ENCODE measurements around the gene SPDYE17.
"Not testable (repeated sequence)": the region's sequence is repeated elsewhere in the genome, so short reads cannot be mapped to it uniquely, and the experiment has no call there.

GRCh38 chr7:77062557-77062956 is 30.4 kb upstream of the SPDYE17 start, which contains the start of gene SPDYE18:
- TF ChIP-seq SMC3 (IDR thresholded peaks at IDR 0.05; ENCODE audit: low read depth, low read length); FOSL2 (IDR thresholded peaks at IDR 0.05; ENCODE audit: borderline replicate concordance, low read depth); MEF2A (IDR thresholded peaks at IDR 0.05; ENCODE audit: borderline replicate concordance, low read depth); ELF1 (IDR thresholded peaks at IDR 0.05); USF2 (IDR thresholded peaks at IDR 0.05; ENCODE audit: borderline replicate concordance, low read depth, low read length); EP300 (IDR thresholded peaks at IDR 0.05; ENCODE audit: borderline replicate concordance in 1 of 2, low read depth in 1 of 2, low read length in 1 of 2); POLR2AphosphoS5 (IDR thresholded peaks at IDR 0.05; ENCODE audit: low read depth, low read length); FOXJ3 (CRISPR knock-in tag; IDR thresholded peaks at IDR 0.05); YY1 (IDR thresholded peaks at IDR 0.05; ENCODE audit: low read depth): not testable (repeated sequence)
- TF ChIP-seq, protein P1, sequence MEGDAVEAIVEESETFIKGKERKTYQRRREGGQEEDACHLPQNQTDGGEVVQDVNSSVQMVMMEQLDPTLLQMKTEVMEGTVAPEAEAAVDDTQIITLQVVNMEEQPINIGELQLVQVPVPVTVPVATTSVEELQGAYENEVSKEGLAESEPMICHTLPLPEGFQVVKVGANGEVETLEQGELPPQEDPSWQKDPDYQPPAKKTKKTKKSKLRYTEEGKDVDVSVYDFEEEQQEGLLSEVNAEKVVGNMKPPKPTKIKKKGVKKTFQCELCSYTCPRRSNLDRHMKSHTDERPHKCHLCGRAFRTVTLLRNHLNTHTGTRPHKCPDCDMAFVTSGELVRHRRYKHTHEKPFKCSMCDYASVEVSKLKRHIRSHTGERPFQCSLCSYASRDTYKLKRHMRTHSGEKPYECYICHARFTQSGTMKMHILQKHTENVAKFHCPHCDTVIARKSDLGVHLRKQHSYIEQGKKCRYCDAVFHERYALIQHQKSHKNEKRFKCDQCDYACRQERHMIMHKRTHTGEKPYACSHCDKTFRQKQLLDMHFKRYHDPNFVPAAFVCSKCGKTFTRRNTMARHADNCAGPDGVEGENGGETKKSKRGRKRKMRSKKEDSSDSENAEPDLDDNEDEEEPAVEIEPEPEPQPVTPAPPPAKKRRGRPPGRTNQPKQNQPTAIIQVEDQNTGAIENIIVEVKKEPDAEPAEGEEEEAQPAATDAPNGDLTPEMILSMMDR (IDR thresholded peaks at IDR 0.05), result not testable (repeated sequence)
- TF ChIP-seq, protein P2, sequence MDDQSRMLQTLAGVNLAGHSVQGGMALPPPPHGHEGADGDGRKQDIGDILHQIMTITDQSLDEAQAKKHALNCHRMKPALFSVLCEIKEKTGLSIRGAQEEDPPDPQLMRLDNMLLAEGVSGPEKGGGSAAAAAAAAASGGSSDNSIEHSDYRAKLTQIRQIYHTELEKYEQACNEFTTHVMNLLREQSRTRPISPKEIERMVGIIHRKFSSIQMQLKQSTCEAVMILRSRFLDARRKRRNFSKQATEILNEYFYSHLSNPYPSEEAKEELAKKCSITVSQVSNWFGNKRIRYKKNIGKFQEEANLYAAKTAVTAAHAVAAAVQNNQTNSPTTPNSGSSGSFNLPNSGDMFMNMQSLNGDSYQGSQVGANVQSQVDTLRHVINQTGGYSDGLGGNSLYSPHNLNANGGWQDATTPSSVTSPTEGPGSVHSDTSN (IDR thresholded peaks at IDR 0.05), result not testable (repeated sequence)
- TF ChIP-seq, protein P3, sequence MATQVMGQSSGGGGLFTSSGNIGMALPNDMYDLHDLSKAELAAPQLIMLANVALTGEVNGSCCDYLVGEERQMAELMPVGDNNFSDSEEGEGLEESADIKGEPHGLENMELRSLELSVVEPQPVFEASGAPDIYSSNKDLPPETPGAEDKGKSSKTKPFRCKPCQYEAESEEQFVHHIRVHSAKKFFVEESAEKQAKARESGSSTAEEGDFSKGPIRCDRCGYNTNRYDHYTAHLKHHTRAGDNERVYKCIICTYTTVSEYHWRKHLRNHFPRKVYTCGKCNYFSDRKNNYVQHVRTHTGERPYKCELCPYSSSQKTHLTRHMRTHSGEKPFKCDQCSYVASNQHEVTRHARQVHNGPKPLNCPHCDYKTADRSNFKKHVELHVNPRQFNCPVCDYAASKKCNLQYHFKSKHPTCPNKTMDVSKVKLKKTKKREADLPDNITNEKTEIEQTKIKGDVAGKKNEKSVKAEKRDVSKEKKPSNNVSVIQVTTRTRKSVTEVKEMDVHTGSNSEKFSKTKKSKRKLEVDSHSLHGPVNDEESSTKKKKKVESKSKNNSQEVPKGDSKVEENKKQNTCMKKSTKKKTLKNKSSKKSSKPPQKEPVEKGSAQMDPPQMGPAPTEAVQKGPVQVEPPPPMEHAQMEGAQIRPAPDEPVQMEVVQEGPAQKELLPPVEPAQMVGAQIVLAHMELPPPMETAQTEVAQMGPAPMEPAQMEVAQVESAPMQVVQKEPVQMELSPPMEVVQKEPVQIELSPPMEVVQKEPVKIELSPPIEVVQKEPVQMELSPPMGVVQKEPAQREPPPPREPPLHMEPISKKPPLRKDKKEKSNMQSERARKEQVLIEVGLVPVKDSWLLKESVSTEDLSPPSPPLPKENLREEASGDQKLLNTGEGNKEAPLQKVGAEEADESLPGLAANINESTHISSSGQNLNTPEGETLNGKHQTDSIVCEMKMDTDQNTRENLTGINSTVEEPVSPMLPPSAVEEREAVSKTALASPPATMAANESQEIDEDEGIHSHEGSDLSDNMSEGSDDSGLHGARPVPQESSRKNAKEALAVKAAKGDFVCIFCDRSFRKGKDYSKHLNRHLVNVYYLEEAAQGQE (IDR thresholded peaks at IDR 0.05; ENCODE audit: low read depth, low read length), result not testable (repeated sequence)
